Measurements from ENCODE around the gene MS4A6A.
"Not testable (repeated sequence)": the region's sequence is repeated elsewhere in the genome, so short reads cannot be mapped to it uniquely, and the experiment has no call there.

MS4A6A gene

GRCh38 chr11:60182541-60183330 lies at the start of gene MS4A6A:
TSS of gene MS4A6A (minus strand) at chr11:60183083. CDS start at chr11:60181727, 1,356 bp downstream.
- DNase-seq, result no peak

- DNase-seq, result no peak
Observed at GRCh38 chr11:60230681-60231080, 47.8 kb upstream of the MS4A6A start.

GRCh38 chr11:60222141-60222540 lies 39.3 kb upstream of the MS4A6A start:
- no peak for DNase-seq

- DNase-seq, result no peak
Observed at GRCh38 chr11:60221692-60222091, 38.8 kb upstream of the MS4A6A start.

GRCh38 chr11:60221181-60221580 lies 38.3 kb upstream of the MS4A6A start:
- no peak for DNase-seq

- DNase-seq, result no peak
Observed at GRCh38 chr11:60214386-60214785, 31.5 kb upstream of the MS4A6A start.

- no peak for DNase-seq
Observed at GRCh38 chr11:60211206-60211605, 28.3 kb upstream of the MS4A6A start.

- DNase-seq, result no peak
Observed at GRCh38 chr11:60209977-60210376, 27.1 kb upstream of the MS4A6A start.

- no peak for DNase-seq
Observed at GRCh38 chr11:60208951-60209350, 26.1 kb upstream of the MS4A6A start.

- no peak for DNase-seq
Observed at GRCh38 chr11:60208146-60208895, 25.4 kb upstream of the MS4A6A start.

GRCh38 chr11:60206616-60207015 lies 23.7 kb upstream of the MS4A6A start:
- DNase-seq, result no peak

GRCh38 chr11:60204922-60205321 lies 22.0 kb upstream of the MS4A6A start:
- DNase-seq, result no peak

GRCh38 chr11:60201334-60201733 lies 18.5 kb upstream of the MS4A6A start:
- DNase-seq, result not testable (repeated sequence)

- DNase-seq, result no peak
Observed at GRCh38 chr11:60197442-60197841, 14.6 kb upstream of the MS4A6A start.

GRCh38 chr11:60195923-60196368 lies 13.1 kb upstream of the MS4A6A start:
- no peak for DNase-seq

GRCh38 chr11:60194511-60194910 lies 11.6 kb upstream of the MS4A6A start:
- DNase-seq, result no peak

GRCh38 chr11:60193687-60194433 lies 11.0 kb upstream of the MS4A6A start:
- DNase-seq, result peak; percentile 78

GRCh38 chr11:60192564-60192963 lies 9.7 kb upstream of the MS4A6A start:
- DNase-seq, result not testable (repeated sequence)

GRCh38 chr11:60188481-60188880 lies 5.6 kb upstream of the MS4A6A start:
- DNase-seq, result not testable (repeated sequence)

- DNase-seq, result not testable (repeated sequence)
Observed at GRCh38 chr11:60186128-60186527, 3.2 kb upstream of the MS4A6A start.

GRCh38 chr11:60185512-60185827 lies 2.6 kb upstream of the MS4A6A start:
- not testable (repeated sequence) for DNase-seq

- no peak for DNase-seq
Observed at GRCh38 chr11:60184824-60185511, 2.1 kb upstream of the MS4A6A start.
